GM12878 (cell line): ENCODE measurements around the gene CIAPIN1. TPM values are rescaled to one million over a fixed set of nuclear protein-coding genes. Genes with fewer than 3 reads are reported as not detected.

Experiments
- ATAC-seq: fragments of 200-7000 bp; cut with Tn5 transposase; 3 replicates; pipeline ENCODE4 v1.9.1; 2020; ENCODE audit warnings: mild to moderate bottlenecking, moderate library complexity
- BruUV-seq: library from RNA; stranded (reverse); fragments of 400-500 nt; replicated peaks from 2 replicates; lab custom pipeline; 2021; lab: Mats Ljungman, UMichigan
- CTCF ChIA-PET: fragments of 300-600 bp; sonication (Branson Sonifier 250); formaldehyde crosslinking; extraction: SDS; loops from one replicate; lab custom pipeline; 2021; ENCODE audit warnings: inconsistent platforms; lab: Yijun Ruan, JAX
- POLR2A ChIA-PET: fragments of 350-600 bp; formaldehyde crosslinking; extraction: SDS; loops from one replicate; lab custom pipeline; 2021; ENCODE audit warnings: inconsistent platforms; lab: Charles Lee
- RAD21 ChIA-PET: fragments of 300-600 bp; sonication (Branson Sonifier 250); formaldehyde crosslinking; loops from one replicate; lab custom pipeline; 2023; ENCODE audit warnings: antibody characterized with exemption; ENCODE audit not compliant: unreplicated experiment; lab: Charles Lee
- SMC1A ChIA-PET: fragments of 300-600 bp; sonication (Branson Sonifier 250); formaldehyde crosslinking; loops from one replicate; lab custom pipeline; 2023; ENCODE audit not compliant: unreplicated experiment, uncharacterized antibody; lab: Charles Lee
- DNase-seq: peaks from one replicate; pipeline ENCODE4 v3.0.0-alpha.2; 2011; ENCODE audit warnings: low read depth, low spot score
- FAIRE-seq: peaks from 3 replicates; lab custom pipeline; 2011; peaks lifted over from hg19 to GRCh38; lab: Jason Lieb, UNC
- H2AFZ ChIP-seq: 2 replicates; pipeline ENCODE4 v1.6.0; 2011; ENCODE audit warnings: low read depth, low read length, control low read depth; ENCODE audit not compliant: control insufficient read depth
- H3K27ac ChIP-seq: 2 replicates; pipeline ENCODE4 v1.5.1; 2011; ENCODE audit warnings: control low read depth; ENCODE audit not compliant: control insufficient read depth, insufficient read depth
- H3K27me3 ChIP-seq, 2 experiments: replicated peaks in 1 of 2; 2 replicates each; pipeline versions ENCODE4 v1.6.0 to v1.6.1; 2011; ENCODE audit warnings: low read length in 1 of 2; ENCODE audit not compliant: control insufficient read depth in 2 of 2, insufficient read depth in 2 of 2
- H3K36me3 ChIP-seq, 2 experiments: 2 replicates each; pipeline ENCODE4 v1.5.1; 2011; ENCODE audit warnings: low read length in 1 of 2; ENCODE audit not compliant: control insufficient read depth in 2 of 2, insufficient read depth in 2 of 2
- H3K4me1 ChIP-seq: 2 replicates; pipeline ENCODE4 v1.6.1; 2011; ENCODE audit warnings: mild to moderate bottlenecking, low read length, moderate library complexity, mixed read lengths; ENCODE audit not compliant: control insufficient read depth, insufficient read depth
- H3K4me2 ChIP-seq: 2 replicates; pipeline ENCODE4 v1.6.0; 2011; ENCODE audit warnings: control low read depth; ENCODE audit not compliant: control insufficient read depth, insufficient read depth
- H3K4me3 ChIP-seq: fragments of 200-600 bp; sonication (generic); 2 replicates; pipeline ENCODE4 v1.5.1; 2016
- H3K79me2 ChIP-seq: 2 replicates; pipeline ENCODE4 v1.6.0; 2011; ENCODE audit warnings: low read length; ENCODE audit not compliant: control insufficient read depth, insufficient read depth
- H3K9ac ChIP-seq: 2 replicates; pipeline ENCODE4 v1.8.0; 2011; ENCODE audit warnings: low read length, control low read depth, mixed read lengths; ENCODE audit not compliant: control insufficient read depth, insufficient read depth
- H3K9me3 ChIP-seq: replicated peaks from 3 replicates; pipeline ENCODE4 v1.5.1; 2011; ENCODE audit warnings: mild to moderate bottlenecking, low read length; ENCODE audit not compliant: control insufficient read depth, insufficient read depth
- H4K20me1 ChIP-seq: 2 replicates; pipeline ENCODE4 v1.6.0; 2011; ENCODE audit not compliant: control insufficient read depth, insufficient read depth
- CEBPB ChIP-seq, 2 experiments: fragments of 150-350 bp in 1 of 2; IDR thresholded peaks; 2 replicates each; pipeline ENCODE4 v1.6.1; 2012 to 2014; ENCODE audit warnings: low read depth in 2 of 2, low read length in 2 of 2, borderline replicate concordance in 1 of 2, inconsistent platforms in 1 of 2
- DPF2 ChIP-seq: fragments of 450-650 bp; IDR thresholded peaks from 2 replicates; pipeline ENCODE4 v1.6.1; 2017; ENCODE audit warnings: mild to moderate bottlenecking
- IRF4 ChIP-seq: IDR thresholded peaks from 2 replicates; pipeline ENCODE4 v1.6.1; 2011; ENCODE audit warnings: low read depth, low read length
- NBN ChIP-seq: fragments of 450-650 bp; IDR thresholded peaks from 2 replicates; pipeline ENCODE4 v1.6.1; 2016
- NFYB ChIP-seq: IDR thresholded peaks from 2 replicates; pipeline ENCODE4 v1.6.1; 2011; ENCODE audit warnings: low read depth, mild to moderate bottlenecking, low read length, improper control_type of control experiment, moderate library complexity; ENCODE audit not compliant: insufficient read depth
- RUNX3 ChIP-seq: IDR thresholded peaks from 2 replicates; pipeline ENCODE4 v1.6.1; 2012; ENCODE audit warnings: low read length, inconsistent platforms
- SRF ChIP-seq, 2 experiments: IDR thresholded peaks; 2 replicates each; pipeline ENCODE4 v1.6.1; 2011; ENCODE audit warnings: low read depth in 2 of 2, low read length in 2 of 2, mild to moderate bottlenecking in 1 of 2, moderate library complexity in 1 of 2
- SUPT20H ChIP-seq: IDR thresholded peaks from 2 replicates; pipeline ENCODE4 v1.6.1; 2011; ENCODE audit warnings: low read depth, mild to moderate bottlenecking, low read length, moderate library complexity, borderline replicate concordance; ENCODE audit not compliant: control insufficient read depth
- ZBED1 ChIP-seq: IDR thresholded peaks from 2 replicates; pipeline ENCODE4 v1.6.1; 2016; ENCODE audit warnings: borderline replicate concordance
- ZNF622 ChIP-seq: fragments of 450-650 bp; IDR thresholded peaks from 2 replicates; pipeline ENCODE4 v1.6.1; 2017; ENCODE audit warnings: mild to moderate bottlenecking, inconsistent platforms
- WGBS: methylation state at CpG from one replicate; pipeline ENCODE4 v1.1.6; 2016; ENCODE audit warnings: low lambda C conversion rate; ENCODE audit not compliant: insufficient replicate concordance, insufficient coverage; ENCODE audit errors: missing lambda C conversion rate; 5-methylcytosine and 5-hydroxymethylcytosine counted together
- in situ Hi-C: fragments of 300-500 bp; cut with MboI; formaldehyde crosslinking; loops from 9 replicates; pipeline ENCODE4 v1.14.3; 2018; ENCODE audit warnings: mixed read lengths
- intact Hi-C: fragments of 100-400 bp; cut with micrococcal nuclease; formaldehyde crosslinking; loops from one replicate; pipeline ENCODE4 v1.14.2; 2022; ENCODE audit not compliant: unreplicated experiment
- polyA plus RNA-seq, 11 experiments: library from polyadenylated mRNA; depleted of rRNA in 4 of 11; unstranded in 6 of 11; stranded (reverse) in 5 of 11; fragments of >200 nt; fragmentation: Nextera tagmentation in 4 of 11; fragmentation: Illumina TruSeq in 1 of 11; extraction: Ambion mirVana in 4 of 11; extraction: Trizol in 1 of 11; gene quantifications; 1 replicate in 1 of 11; 2 replicates in 10 of 11; pipeline versions ENCODE4 v1.2.1 to v1.2.3, GENCODE V29; 2011 to 2016; ENCODE audit warnings: inconsistent platforms in 2 of 11, missing spikeins in 2 of 11, low read depth in 1 of 11
- total RNA-seq, 4 experiments: library from RNA; depleted of rRNA in 3 of 4; stranded (reverse); fragments of >200 nt in 3 of 4; fragmentation: Illumina TruSeq in 1 of 4; extraction: Trizol in 1 of 4; gene quantifications; 2 replicates each; pipeline versions ENCODE4 v1.2.1 to v1.2.3, GENCODE V29; 2013 to 2021
- TF ChIP-seq, protein P1 (sequence below): fragments of 450-650 bp; conservative IDR thresholded peaks from 2 replicates; pipeline ENCODE4 v1.6.1; 2017; ENCODE audit warnings: mild to moderate bottlenecking, moderate library complexity
- TF ChIP-seq, protein P2 (sequence below): IDR thresholded peaks from 2 replicates; pipeline ENCODE4 v1.6.1; 2012; ENCODE audit warnings: low read length, inconsistent platforms
- TF ChIP-seq, protein P3 (sequence below): fragments of 450-650 bp; IDR thresholded peaks from 2 replicates; pipeline ENCODE4 v1.6.1; 2017; ENCODE audit warnings: borderline replicate concordance
- TF ChIP-seq, protein P4 (sequence below): IDR thresholded peaks from 2 replicates; pipeline ENCODE4 v1.6.1; 2011; ENCODE audit warnings: borderline replicate concordance, low read depth, mild to moderate bottlenecking, moderate library complexity, mixed read lengths, low read length; ENCODE audit not compliant: insufficient read depth; ENCODE audit errors: extremely low read length
- TF ChIP-seq, protein P5 (sequence below), 3 experiments: IDR thresholded peaks in 2 of 3; conservative IDR thresholded peaks in 1 of 3; 2 replicates each; pipeline ENCODE4 v1.5.1; 2011; ENCODE audit warnings: low read depth in 3 of 3, low read length in 3 of 3, mild to moderate bottlenecking in 3 of 3, control low read depth in 2 of 3, moderate library complexity in 2 of 3, inconsistent platforms in 1 of 3, mixed read lengths in 1 of 3; ENCODE audit not compliant: control insufficient read depth in 2 of 3, insufficient read depth in 1 of 3; ENCODE audit errors: extremely low read depth in 1 of 3

The CIAPIN1 gene
- total and polyA plus RNA-seq, 10 of the 15 experiments (the other 5 are each of a cell fraction or from before 2014, with no cell fraction given), result 46.2 to 150 (median 54.3) TPM

DNA sequence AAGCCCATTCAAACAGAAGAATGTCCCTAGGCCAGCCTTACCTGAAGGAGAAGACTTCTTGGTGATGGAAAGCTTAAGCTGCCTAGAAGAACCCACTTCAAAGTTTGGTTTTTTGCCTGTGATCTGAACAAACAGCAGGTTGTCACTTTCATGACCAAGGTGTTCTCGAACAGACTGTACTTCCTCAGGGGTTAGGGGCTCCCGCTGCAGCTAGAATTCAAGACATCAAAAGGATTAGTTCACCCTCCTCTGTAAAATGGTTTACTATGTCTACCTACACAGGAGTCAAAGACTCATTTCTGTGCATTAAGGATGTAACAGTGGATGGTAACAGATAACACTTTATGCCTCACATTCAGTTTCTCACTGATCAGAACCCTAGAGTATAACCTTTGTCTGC lies 13.2 kb downstream of the CIAPIN1 start (continued):
- TF ChIP-seq RUNX3, result no peak
- TF ChIP-seq, protein P1, sequence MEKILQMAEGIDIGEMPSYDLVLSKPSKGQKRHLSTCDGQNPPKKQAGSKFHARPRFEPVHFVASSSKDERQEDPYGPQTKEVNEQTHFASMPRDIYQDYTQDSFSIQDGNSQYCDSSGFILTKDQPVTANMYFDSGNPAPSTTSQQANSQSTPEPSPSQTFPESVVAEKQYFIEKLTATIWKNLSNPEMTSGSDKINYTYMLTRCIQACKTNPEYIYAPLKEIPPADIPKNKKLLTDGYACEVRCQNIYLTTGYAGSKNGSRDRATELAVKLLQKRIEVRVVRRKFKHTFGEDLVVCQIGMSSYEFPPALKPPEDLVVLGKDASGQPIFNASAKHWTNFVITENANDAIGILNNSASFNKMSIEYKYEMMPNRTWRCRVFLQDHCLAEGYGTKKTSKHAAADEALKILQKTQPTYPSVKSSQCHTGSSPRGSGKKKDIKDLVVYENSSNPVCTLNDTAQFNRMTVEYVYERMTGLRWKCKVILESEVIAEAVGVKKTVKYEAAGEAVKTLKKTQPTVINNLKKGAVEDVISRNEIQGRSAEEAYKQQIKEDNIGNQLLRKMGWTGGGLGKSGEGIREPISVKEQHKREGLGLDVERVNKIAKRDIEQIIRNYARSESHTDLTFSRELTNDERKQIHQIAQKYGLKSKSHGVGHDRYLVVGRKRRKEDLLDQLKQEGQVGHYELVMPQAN, result no peak
- TF ChIP-seq, protein P2, sequence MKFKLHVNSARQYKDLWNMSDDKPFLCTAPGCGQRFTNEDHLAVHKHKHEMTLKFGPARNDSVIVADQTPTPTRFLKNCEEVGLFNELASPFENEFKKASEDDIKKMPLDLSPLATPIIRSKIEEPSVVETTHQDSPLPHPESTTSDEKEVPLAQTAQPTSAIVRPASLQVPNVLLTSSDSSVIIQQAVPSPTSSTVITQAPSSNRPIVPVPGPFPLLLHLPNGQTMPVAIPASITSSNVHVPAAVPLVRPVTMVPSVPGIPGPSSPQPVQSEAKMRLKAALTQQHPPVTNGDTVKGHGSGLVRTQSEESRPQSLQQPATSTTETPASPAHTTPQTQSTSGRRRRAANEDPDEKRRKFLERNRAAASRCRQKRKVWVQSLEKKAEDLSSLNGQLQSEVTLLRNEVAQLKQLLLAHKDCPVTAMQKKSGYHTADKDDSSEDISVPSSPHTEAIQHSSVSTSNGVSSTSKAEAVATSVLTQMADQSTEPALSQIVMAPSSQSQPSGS, result no peak
- TF ChIP-seq SRF (IDR thresholded peaks at IDR 0.05; ENCODE audit: low read depth in 2 of 2, low read length in 2 of 2), result no peak

DNA sequence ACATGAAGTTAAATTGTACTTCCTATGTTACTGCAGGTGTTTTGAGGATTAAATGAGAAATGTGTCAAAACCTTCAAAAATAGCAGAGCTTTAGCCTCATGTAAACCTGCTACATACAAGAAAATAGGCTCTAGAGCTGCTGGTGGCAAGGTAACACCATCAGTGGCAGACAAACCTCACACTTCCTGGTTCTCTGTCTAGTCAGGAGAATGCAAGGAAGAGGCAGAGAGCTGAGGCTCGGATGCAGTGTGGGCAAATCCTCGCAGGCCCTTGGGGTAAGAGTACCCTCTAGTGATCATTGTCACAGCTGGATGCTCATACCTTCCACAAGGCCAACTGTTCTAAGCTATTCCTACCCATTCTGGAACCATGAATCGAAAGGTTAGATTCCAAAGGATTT lies 14.2 kb downstream of the CIAPIN1 start:
- RAD21 ChIA-PET, result no interaction called here
- no peak for TF ChIP-seq ZBED1
- TF ChIP-seq ZNF622, result no peak
- TF ChIP-seq, protein P3, sequence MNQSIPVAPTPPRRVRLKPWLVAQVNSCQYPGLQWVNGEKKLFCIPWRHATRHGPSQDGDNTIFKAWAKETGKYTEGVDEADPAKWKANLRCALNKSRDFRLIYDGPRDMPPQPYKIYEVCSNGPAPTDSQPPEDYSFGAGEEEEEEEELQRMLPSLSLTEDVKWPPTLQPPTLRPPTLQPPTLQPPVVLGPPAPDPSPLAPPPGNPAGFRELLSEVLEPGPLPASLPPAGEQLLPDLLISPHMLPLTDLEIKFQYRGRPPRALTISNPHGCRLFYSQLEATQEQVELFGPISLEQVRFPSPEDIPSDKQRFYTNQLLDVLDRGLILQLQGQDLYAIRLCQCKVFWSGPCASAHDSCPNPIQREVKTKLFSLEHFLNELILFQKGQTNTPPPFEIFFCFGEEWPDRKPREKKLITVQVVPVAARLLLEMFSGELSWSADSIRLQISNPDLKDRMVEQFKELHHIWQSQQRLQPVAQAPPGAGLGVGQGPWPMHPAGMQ, result no peak
- no peak for TF ChIP-seq DPF2
- TF ChIP-seq, protein P4, sequence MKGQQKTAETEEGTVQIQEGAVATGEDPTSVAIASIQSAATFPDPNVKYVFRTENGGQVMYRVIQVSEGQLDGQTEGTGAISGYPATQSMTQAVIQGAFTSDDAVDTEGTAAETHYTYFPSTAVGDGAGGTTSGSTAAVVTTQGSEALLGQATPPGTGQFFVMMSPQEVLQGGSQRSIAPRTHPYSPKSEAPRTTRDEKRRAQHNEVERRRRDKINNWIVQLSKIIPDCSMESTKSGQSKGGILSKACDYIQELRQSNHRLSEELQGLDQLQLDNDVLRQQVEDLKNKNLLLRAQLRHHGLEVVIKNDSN, result no peak
- no peak for TF ChIP-seq NBN
- no peak for TF ChIP-seq IRF4
- no peak for TF ChIP-seq CEBPB (IDR thresholded peaks at IDR 0.05; ENCODE audit: borderline replicate concordance in 1 of 2, low read depth in 2 of 2, low read length in 2 of 2)
- TF ChIP-seq SUPT20H, result no peak
- TF ChIP-seq NFYB, result no peak
- TF ChIP-seq, protein P5, sequence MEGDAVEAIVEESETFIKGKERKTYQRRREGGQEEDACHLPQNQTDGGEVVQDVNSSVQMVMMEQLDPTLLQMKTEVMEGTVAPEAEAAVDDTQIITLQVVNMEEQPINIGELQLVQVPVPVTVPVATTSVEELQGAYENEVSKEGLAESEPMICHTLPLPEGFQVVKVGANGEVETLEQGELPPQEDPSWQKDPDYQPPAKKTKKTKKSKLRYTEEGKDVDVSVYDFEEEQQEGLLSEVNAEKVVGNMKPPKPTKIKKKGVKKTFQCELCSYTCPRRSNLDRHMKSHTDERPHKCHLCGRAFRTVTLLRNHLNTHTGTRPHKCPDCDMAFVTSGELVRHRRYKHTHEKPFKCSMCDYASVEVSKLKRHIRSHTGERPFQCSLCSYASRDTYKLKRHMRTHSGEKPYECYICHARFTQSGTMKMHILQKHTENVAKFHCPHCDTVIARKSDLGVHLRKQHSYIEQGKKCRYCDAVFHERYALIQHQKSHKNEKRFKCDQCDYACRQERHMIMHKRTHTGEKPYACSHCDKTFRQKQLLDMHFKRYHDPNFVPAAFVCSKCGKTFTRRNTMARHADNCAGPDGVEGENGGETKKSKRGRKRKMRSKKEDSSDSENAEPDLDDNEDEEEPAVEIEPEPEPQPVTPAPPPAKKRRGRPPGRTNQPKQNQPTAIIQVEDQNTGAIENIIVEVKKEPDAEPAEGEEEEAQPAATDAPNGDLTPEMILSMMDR (IDR thresholded peaks at IDR 0.05 in 2 of 3, conservative IDR thresholded peaks at IDR 0.05 in 1 of 3; ENCODE audit: control insufficient read depth in 2 of 3, extremely low read depth in 1 of 3, insufficient read depth in 1 of 3, low read depth in 3 of 3, low read length in 3 of 3), result no peak
- TF ChIP-seq, all 136 proteins: peak for 0
- WGBS, result 97% methylated on average over 3 of the region's 3 CpGs
- no peak for ATAC-seq
- H2AFZ ChIP-seq, result no peak overlapping the region
- H3K4me2 ChIP-seq, result no peak overlapping the region
- H3K4me1 ChIP-seq, result no peaks in the 10 kb centered on the region
- CTCF ChIA-PET, result interaction anchor here (0.9 to 1.7 kb wide), 5 partner anchors 11 to 88 kb away, joined by 3 to 11 read pairs (median 4); partner anchors contain the start of genes CIAPIN1 and COQ9
- SMC1A ChIA-PET, result interaction anchor here (0.7 to 1.4 kb wide), 2 partner anchors 9 to 14 kb away, joined by 3 to 4 read pairs; no protein-coding TSS in a partner anchor
- no peak for FAIRE-seq
- no peak overlapping the region for H3K9ac ChIP-seq
- POLR2A ChIA-PET, result no interaction called here
- no peaks in the 10 kb centered on the region for H3K27me3 ChIP-seq
- intact Hi-C loops (no loop called here), in situ Hi-C loops (no loop called here)
- no peak overlapping the region for H3K4me3 ChIP-seq
- H4K20me1 ChIP-seq, result no peaks in the 10 kb centered on the region
- peaks cover 17 to 32% of the 10 kb centered on the region in 2 experiments for H3K36me3 ChIP-seq
- no peak for DNase-seq
- H3K27ac ChIP-seq, result no peak overlapping the region
- H3K79me2 ChIP-seq, result no peaks in the 10 kb centered on the region
- no TSS peak for BruUV-seq
- no peaks in the 10 kb centered on the region for H3K9me3 ChIP-seq
